HepG2 (cell line): ENCODE results near the gene USP5. TPM values are rescaled to one million over a fixed set of nuclear protein-coding genes. Genes with fewer than 3 reads are reported as not detected.

Experiments
- FOXP4 ChIP-seq: sonication (generic); formaldehyde crosslinking; IDR thresholded peaks from 2 replicates; pipeline ENCODE4 v1.4.0; 2020; ENCODE audit warnings: missing genetic modification reagents
- GFI1 ChIP-seq: sonication (generic); formaldehyde crosslinking; IDR thresholded peaks from 2 replicates; pipeline ENCODE4 v1.5.0; 2020; ENCODE audit warnings: missing genetic modification reagents, mild to moderate bottlenecking, borderline replicate concordance
- HIVEP1 ChIP-seq: sonication (generic); formaldehyde crosslinking; IDR thresholded peaks from 2 replicates; pipeline ENCODE4 v1.4.0; 2020; ENCODE audit warnings: mild to moderate bottlenecking, missing genetic modification reagents
- MIER2 ChIP-seq: IDR thresholded peaks from 2 replicates; pipeline ENCODE4 v1.6.1; 2016; ENCODE audit warnings: missing biosample characterization, missing genetic modification reagents
- NFRKB ChIP-seq: fragments of 450-650 bp; IDR thresholded peaks from 2 replicates; pipeline ENCODE4 v1.6.1; 2017
- RARG ChIP-seq: sonication (generic); formaldehyde crosslinking; IDR thresholded peaks from 2 replicates; pipeline ENCODE4 v1.4.0; 2020; ENCODE audit warnings: low read depth, mild to moderate bottlenecking, missing genetic modification reagents
- TRIM22 ChIP-seq: fragments of 450-650 bp; IDR thresholded peaks from 2 replicates; pipeline ENCODE4 v1.6.1; 2017
- USF2 ChIP-seq, 2 experiments: sonication (generic) in 1 of 2; formaldehyde crosslinking in 1 of 2; IDR thresholded peaks; 2 replicates each; pipeline versions ENCODE4 v1.5.1 to v1.6.1; 2011 to 2020; ENCODE audit warnings: borderline replicate concordance in 1 of 2, low read depth in 1 of 2, low read length in 1 of 2, mild to moderate bottlenecking in 1 of 2, missing genetic modification reagents in 1 of 2, moderate library complexity in 1 of 2
- ZBTB40 ChIP-seq, 2 experiments: fragments of 450-650 bp in 1 of 2; sonication (generic) in 1 of 2; formaldehyde crosslinking in 1 of 2; IDR thresholded peaks; 2 replicates each; pipeline versions ENCODE4 v1.6.1 to v1.8.0; 2016 to 2022; ENCODE audit warnings: antibody characterized with exemption in 1 of 2, mild to moderate bottlenecking in 1 of 2, missing genetic modification reagents in 1 of 2
- ZNF264 ChIP-seq: sonication (generic); formaldehyde crosslinking; IDR thresholded peaks from 2 replicates; pipeline ENCODE4 v1.4.0; 2020; ENCODE audit warnings: missing genetic modification reagents
- ZNF891 ChIP-seq: sonication (generic); formaldehyde crosslinking; IDR thresholded peaks from 2 replicates; pipeline ENCODE4 v1.5.0; 2020; ENCODE audit warnings: mild to moderate bottlenecking, missing genetic modification reagents
- ZSCAN20 ChIP-seq: sonication (generic); formaldehyde crosslinking; IDR thresholded peaks from 2 replicates; pipeline ENCODE4 v1.4.0; 2020; ENCODE audit warnings: missing genetic modification reagents, mild to moderate bottlenecking, borderline replicate concordance
- polyA plus RNA-seq, 8 experiments: library from polyadenylated mRNA; depleted of rRNA in 3 of 8; stranded (reverse) in 7 of 8; unstranded in 1 of 8; fragments of >200 nt; fragmentation: Illumina TruSeq in 4 of 8; extraction: Trizol in 4 of 8; gene quantifications; 2 replicates each; pipeline versions ENCODE4 v1.2.1 to v1.2.3, GENCODE V29; 2011 to 2016; ENCODE audit warnings: low read depth in 4 of 8, missing spikeins in 1 of 8, mixed read lengths in 1 of 8; ENCODE audit not compliant: insufficient read depth in 1 of 8
- total RNA-seq, 5 experiments: library from RNA; depleted of rRNA; stranded (reverse); fragments of >200 nt; fragmentation: Illumina TruSeq; extraction: Trizol; gene quantifications; 2 replicates each; pipeline ENCODE4 v1.2.3, GENCODE V29; 2016; ENCODE audit warnings: low read depth in 1 of 5

The USP5 gene
- total and polyA plus RNA-seq, 2 of the 13 experiments (the other 11 are each of a cell fraction or from before 2014, with no cell fraction given): 39.6 to 56.0 TPM

- TF ChIP-seq ZBTB40 (IDR thresholded peaks at IDR 0.05) (no peak), ZBTB40 (CRISPR knock-in tag; IDR thresholded peaks at IDR 0.05) (no peak), USF2 (IDR thresholded peaks at IDR 0.05; ENCODE audit: low read depth, low read length) (no peak), USF2 (CRISPR knock-in tag; IDR thresholded peaks at IDR 0.05; ENCODE audit: borderline replicate concordance) (no peak), HIVEP1 (CRISPR knock-in tag) (no peak), ZNF264 (CRISPR knock-in tag) (no peak), RARG (CRISPR knock-in tag) (no peak), NFRKB (no peak), ZNF891 (CRISPR knock-in tag) (no peak), FOXP4 (CRISPR knock-in tag) (no peak), ZSCAN20 (CRISPR knock-in tag) (no peak), TRIM22 (no peak), MIER2 (no peak), GFI1 (CRISPR knock-in tag) (no peak)
Measured at GRCh38 chr12:6855322-6855721, 3.4 kb downstream of the USP5 start (continued).
